Lower lobe of right lung (tissue), 2 donors: ENCODE results near the gene CEP112. TPM values are rescaled to one million over a fixed set of nuclear protein-coding genes. Genes with fewer than 3 reads are reported as not detected.
"Not testable (repeated sequence)": the region's sequence is repeated elsewhere in the genome, so short reads cannot be mapped to it uniquely, and the experiment has no call there.

ENCODE experiments used
- ATAC-seq, 2 donors: fragments of 200-7000 bp; cut with Tn5 transposase; one replicate each; pipeline ENCODE4 v1.9.1; 2020 to 2022; ENCODE audit warnings: mild to moderate bottlenecking in 2 of 2, moderate library complexity in 2 of 2
- DNase-seq: peaks from one replicate; pipeline ENCODE4 v3.0.0-alpha.2; 2020
- H3K27ac ChIP-seq: fragments of 200-600 bp; one replicate; pipeline ENCODE4 v1.8.0; 2022
- H3K27me3 ChIP-seq: fragments of 200-600 bp; one replicate; pipeline ENCODE4 v1.8.0; 2022; ENCODE audit warnings: low read depth
- H3K36me3 ChIP-seq: fragments of 200-600 bp; one replicate; pipeline ENCODE4 v1.8.0; 2022; ENCODE audit warnings: mild to moderate bottlenecking
- H3K4me1 ChIP-seq: fragments of 200-600 bp; one replicate; pipeline ENCODE4 v1.8.0; 2022
- H3K4me3 ChIP-seq: fragments of 200-600 bp; one replicate; pipeline ENCODE4 v1.8.0; 2022; ENCODE audit warnings: mild to moderate bottlenecking
- H3K9me3 ChIP-seq: fragments of 200-600 bp; one replicate; pipeline ENCODE4 v1.8.0; 2022
- intact Hi-C: fragments of 100-400 bp; cut with DNase I; formaldehyde crosslinking; loops from one replicate; pipeline ENCODE4 v1.11.0; 2022
- total RNA-seq: library from RNA; stranded (reverse); fragmentation: NEBNext Ultra II Directional; extraction: Animal tissue kit (Norgen Biotek cat#: 25700); gene quantifications from one replicate; pipeline ENCODE4 v1.2.1, GENCODE V29; 2021
- TF ChIP-seq, protein P1 (sequence below): fragments of 200-600 bp; IDR thresholded peaks from one replicate; pipeline ENCODE4 v1.8.0; 2022; ENCODE audit warnings: antibody characterized with exemption, mild to moderate bottlenecking
- donor health status: DM: no; HTN: yes; CAD: no; lungs with severe emphysema.

The CEP112 gene
- total RNA-seq, 1 donor from 2014 or later = 30.1 TPM

DNA sequence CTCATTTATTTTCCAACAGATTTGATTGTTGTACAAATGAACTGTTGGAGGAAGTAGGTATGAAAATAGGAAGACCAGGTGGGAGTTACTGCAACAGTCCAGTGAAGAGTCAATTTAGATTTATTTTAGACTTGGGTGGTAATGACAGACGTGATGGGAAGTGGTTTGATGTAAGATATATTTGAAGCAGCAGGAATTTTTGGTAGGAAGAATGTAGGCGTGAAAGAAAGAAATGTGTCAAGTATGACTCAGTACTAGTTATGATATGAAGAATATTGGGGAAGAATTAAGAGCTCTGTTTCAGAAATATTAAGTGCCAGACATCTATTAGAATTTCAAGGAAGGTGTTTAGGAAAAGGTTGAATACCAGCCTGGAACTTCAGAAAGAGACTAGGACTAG, 382.6 kb downstream of the CEP112 start:
- no peaks in the 10 kb centered on the region for H3K36me3 ChIP-seq
- TF ChIP-seq, protein P1, sequence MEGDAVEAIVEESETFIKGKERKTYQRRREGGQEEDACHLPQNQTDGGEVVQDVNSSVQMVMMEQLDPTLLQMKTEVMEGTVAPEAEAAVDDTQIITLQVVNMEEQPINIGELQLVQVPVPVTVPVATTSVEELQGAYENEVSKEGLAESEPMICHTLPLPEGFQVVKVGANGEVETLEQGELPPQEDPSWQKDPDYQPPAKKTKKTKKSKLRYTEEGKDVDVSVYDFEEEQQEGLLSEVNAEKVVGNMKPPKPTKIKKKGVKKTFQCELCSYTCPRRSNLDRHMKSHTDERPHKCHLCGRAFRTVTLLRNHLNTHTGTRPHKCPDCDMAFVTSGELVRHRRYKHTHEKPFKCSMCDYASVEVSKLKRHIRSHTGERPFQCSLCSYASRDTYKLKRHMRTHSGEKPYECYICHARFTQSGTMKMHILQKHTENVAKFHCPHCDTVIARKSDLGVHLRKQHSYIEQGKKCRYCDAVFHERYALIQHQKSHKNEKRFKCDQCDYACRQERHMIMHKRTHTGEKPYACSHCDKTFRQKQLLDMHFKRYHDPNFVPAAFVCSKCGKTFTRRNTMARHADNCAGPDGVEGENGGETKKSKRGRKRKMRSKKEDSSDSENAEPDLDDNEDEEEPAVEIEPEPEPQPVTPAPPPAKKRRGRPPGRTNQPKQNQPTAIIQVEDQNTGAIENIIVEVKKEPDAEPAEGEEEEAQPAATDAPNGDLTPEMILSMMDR = no peak
- H3K4me1 ChIP-seq = no peaks in the 10 kb centered on the region
- no peak overlapping the region for H3K27ac ChIP-seq
- H3K27me3 ChIP-seq = no peaks in the 10 kb centered on the region
- ATAC-seq = no peak
- H3K4me3 ChIP-seq = no peak overlapping the region
- intact Hi-C loops = no loop called here
- H3K9me3 ChIP-seq = no peaks in the 10 kb centered on the region
- DNase-seq = no peak

DNA sequence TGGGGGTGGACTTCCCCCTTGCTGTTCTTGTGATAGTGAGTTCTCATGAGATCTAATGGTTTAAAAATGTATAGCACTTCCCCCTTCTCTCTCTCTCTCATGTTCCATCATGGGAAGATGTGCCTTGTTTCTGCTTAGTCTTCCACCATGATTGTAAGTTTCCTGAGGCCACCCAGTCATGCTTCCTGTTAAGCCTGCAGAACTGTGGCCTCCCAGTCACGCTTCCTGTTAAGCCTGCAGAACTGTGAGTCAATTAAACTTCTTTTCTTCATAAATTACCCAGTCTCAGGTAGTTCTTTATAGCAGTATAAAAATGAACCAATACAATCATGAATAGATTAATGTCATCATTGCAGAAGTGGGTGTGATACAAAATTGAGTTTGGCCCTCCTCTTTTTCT, 383.4 kb downstream of the CEP112 start:
- H3K4me3 ChIP-seq, ATAC-seq, H3K9me3 ChIP-seq, H3K27ac ChIP-seq, DNase-seq, H3K27me3 ChIP-seq, H3K36me3 ChIP-seq, intact Hi-C loops, H3K4me1 ChIP-seq: not testable (repeated sequence)

DNA sequence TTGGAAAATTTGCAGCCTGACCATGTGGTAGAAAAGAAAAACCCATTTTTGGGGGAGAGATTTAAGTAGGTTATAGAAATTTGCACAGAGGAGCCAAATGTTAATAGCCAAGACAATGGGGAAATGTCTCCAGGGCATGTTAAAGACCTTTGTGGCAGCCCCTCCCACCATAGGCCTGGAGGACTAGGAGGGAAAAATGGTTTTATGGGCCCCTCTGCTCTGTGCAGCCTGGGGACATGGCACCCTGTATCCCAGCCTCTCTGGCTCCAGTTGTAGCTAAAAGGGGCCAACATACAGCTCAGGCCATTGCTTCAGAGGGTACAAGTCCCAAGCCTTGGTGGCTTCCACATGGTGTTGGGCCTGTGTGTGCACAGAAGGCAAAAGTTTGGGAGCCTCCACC, 384.6 kb downstream of the CEP112 start:
- H3K9me3 ChIP-seq = no peaks in the 10 kb centered on the region
- DNase-seq = no peak
- H3K27me3 ChIP-seq = no peaks in the 10 kb centered on the region
- no peak for ATAC-seq
- no peak overlapping the region for H3K27ac ChIP-seq
- no peak overlapping the region for H3K4me3 ChIP-seq
- intact Hi-C loops = no loop called here
- no peaks in the 10 kb centered on the region for H3K4me1 ChIP-seq
- TF ChIP-seq, protein P1 = no peak
- H3K36me3 ChIP-seq = no peaks in the 10 kb centered on the region

DNA sequence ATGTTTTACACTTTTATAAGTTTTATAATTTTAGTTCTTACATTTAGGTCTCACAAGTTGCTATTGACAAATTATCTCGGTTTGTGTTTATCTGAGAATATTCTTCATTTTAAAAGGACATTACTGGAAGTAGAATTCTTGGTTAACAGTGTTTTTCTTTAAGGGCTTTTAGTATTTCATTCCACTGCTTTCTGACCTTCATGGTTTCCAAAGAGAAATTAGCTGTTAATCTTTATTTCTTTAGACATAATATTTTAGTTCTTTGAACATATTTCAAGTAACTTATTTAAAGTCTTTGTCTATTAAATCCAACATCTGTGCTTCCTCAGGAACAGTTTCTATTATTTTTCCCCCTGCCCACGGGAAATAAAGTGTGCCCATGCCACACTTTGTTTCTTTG, 390.4 kb downstream of the CEP112 start:
- Histone ChIP-seq H3K27ac (no peak overlapping the region), H3K9me3 (peaks cover 14% of the 10 kb centered on the region), H3K27me3 (no peaks in the 10 kb centered on the region), H3K4me3 (no peak overlapping the region), H3K36me3 (no peaks in the 10 kb centered on the region), H3K4me1 (no peaks in the 10 kb centered on the region)
- ATAC-seq (no peak), DNase-seq (no peak)
- TF ChIP-seq, protein P1 = no peak
- intact Hi-C loops = no loop called here

DNA sequence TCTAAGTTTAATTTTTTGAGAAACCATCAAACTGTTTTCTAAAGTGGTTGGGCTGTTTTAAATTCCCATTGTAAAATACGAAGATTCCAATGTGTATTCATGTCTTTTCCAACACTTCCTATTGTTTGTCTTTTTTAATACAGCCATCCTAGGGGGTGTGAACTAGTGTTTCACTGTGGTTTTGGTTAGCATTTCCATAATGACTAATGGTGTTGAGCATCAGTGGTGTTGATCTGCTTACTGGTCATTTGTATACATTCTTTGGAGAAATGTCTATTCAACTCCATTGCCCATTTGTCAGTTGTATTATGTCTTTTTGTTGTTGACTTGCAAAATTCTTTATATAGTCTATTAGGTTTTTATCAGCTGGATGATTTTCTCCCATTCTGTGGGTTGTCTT, 391.3 kb downstream of the CEP112 start:
- Histone ChIP-seq H3K27ac (no peak overlapping the region), H3K9me3 (peaks cover 14% of the 10 kb centered on the region), H3K4me1 (no peaks in the 10 kb centered on the region), H3K27me3 (no peaks in the 10 kb centered on the region), H3K4me3 (no peak overlapping the region), H3K36me3 (no peaks in the 10 kb centered on the region)
- TF ChIP-seq, protein P1 = no peak
- no peak for ATAC-seq
- no peak for DNase-seq
- intact Hi-C loops = no loop called here

DNA sequence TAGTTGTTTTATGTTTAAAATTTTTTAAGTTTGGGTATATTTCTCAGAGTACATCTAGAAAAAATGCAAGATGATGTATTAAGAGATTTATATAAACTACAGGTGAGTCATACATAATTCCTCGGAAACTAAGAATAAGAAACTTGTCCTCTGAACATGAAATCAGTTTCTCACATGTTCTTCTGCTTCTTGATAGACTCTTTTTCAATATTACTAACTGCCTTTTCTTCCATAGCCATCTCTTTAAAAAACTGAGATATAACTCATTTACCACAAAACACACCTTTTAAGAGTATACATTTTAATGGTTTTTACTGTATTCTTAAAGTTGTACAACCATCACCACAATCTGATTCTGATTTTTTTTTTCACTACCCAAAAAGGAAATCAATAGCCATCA, 392.1 kb downstream of the CEP112 start:
- Histone ChIP-seq H3K4me3 (no peak overlapping the region), H3K36me3 (no peaks in the 10 kb centered on the region), H3K27ac (no peak overlapping the region), H3K27me3 (no peaks in the 10 kb centered on the region), H3K9me3 (peaks cover 14% of the 10 kb centered on the region), H3K4me1 (no peaks in the 10 kb centered on the region)
- DNase-seq (no peak), ATAC-seq (no peak)
- intact Hi-C loops = no loop called here
- TF ChIP-seq, protein P1 = no peak
